NCI-H2171 (cell line): ENCODE results near the gene ERGIC1.
"Not testable (repeated sequence)": the region's sequence is repeated elsewhere in the genome, so short reads cannot be mapped to it uniquely, and the experiment has no call there.

ENCODE experiments used
- DNase-seq: peaks from one replicate; lab custom pipeline; 2025; lab: John Stamatoyannopoulos, UW

Gene ERGIC1

DNA sequence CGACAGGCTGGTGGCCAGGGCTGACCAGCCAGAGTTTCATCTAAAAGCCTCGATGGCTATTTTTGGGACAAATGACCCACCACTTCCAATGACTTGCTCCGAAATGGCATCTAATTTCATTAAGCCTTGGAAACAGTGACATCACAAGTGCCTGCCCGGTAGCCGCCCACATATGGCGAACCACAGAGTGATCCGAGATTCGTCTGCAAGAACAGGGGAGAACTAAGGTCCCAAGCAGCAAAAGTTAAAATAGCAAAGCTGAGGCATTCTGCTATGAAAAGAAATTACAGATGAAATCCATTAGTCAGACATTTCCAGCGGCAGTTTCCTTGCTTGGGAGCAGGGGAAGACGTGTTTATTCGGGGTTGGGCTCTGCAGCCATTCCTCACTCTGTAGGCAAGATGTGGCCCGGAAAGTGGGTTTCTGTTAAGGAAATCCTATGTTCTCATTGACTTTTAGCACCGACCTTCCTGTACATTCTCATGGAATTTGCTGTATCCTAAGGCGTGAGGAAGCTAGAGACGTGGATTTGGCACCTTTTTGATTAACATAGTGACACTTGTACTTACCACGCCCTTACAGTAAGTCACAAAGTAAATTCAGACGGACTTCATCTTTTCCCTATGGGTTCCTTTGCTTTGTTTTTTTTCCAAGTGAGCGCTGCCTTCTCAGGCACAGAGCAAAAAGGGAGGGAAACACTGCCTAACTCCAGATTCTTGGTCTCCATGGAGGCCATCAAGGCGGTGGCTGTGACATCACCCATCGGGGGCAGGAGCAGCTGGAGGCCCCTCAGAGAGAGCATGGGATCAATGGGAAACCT lies 45.1 kb downstream of the ERGIC1 start:
- no peak for DNase-seq

DNA sequence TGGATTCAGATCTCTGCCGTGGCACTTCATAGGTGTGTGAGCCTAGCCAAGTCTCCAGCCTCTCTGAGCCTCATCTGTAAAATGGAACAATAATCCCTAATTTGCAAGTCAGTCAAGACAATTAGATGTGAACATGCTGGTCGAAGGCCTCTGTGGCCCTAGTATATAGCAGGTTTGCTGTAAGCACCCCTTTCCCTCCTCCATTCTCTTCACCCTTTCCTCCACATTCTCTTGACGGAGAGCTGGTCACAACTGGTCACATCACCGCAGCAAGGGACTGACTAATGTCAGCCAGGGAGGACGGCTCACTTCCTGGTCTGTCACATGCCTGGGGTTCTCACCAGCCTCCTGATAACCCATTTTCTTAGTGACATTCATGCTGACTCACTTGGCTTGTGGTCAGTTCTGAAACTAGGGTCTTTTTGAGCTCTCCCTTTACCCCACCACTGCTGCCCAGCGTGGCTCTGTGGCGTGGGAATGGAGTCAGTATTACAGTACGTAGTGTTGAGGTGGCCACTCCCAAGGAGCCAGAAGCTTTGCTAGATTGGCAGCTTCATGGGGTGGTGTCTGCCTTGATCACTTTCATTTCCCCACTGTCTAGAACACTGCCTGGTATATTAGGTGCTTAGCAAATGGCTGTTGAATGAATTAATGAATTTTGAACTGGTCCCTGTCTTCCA lies 47.8 kb downstream of the ERGIC1 start:
- no peak for DNase-seq

DNA sequence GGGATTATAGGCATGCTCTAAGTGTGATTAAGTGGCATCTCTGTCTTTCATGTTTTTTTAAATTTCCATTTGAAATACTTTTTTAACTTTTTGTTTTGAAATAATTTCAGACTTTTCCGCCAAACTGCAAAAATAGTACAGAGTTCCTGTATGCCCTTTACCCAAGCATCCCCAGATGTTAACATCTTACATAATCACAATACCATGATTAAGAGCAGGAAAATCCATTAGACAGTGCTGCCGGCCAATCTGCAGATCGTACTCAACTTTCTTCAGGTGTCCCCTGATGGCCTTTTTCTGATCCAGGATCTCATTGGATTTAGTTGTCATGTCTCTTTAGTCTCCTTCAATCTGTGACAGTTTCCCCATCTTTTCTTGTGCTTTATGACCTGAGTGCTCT lies 49.0 kb downstream of the ERGIC1 start:
- DNase-seq, result no peak

DNA sequence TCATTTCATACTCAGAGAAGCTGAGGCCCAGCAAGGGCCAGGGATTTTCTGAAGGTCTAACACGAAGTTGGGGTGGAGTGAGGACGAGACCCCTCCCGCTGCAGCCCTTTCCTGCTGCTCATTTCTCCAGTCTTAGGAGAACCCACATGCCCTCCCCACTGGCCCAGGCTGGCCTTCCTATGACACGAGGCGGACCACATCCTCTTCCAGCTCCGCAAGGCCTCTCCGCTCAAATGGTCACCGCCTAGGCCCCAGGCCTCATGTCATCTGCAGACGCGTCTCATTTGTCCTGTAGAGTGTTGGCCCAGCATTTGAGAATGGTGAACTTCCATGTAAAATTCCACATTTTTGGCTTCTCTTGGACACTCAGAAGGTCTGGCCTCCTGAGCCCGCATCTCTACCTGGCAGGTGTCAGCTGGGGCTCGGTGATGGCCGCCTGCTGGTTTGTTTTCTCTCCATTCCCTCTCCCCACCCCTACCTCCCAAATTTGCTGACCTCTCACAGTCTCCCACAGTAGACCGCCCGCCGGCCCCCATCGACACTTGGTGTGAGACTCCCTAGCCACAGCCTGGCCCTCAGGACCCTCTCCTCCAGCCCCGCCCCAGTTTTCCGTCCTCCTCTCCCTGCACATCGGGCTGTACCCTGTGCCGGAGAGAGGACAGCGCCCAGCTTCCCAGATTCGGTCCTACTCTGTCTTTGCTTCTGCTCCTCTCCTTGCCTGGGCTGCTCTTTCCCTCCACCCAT lies 51.7 kb downstream of the ERGIC1 start:
- DNase-seq, result no peak

DNA sequence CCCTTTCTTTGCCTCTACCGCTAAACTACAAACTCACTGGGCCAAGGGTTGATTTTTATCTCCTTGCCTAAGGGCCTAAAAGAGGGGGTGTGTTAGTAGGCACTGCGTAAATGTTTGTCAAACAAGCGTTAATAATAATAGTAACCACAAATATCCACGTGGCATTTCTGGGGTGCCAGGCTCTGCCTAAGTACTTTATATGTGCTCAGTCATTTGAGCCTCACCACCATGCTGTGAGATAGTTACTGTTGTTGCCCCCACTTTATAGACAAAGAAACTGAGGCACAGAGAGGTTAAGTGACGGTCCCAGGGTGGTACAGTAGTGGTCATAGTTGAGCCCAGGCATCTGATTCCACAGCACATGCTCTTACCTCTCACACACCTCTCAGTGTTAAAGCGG lies 52.4 kb downstream of the ERGIC1 start:
- no peak for DNase-seq

DNA sequence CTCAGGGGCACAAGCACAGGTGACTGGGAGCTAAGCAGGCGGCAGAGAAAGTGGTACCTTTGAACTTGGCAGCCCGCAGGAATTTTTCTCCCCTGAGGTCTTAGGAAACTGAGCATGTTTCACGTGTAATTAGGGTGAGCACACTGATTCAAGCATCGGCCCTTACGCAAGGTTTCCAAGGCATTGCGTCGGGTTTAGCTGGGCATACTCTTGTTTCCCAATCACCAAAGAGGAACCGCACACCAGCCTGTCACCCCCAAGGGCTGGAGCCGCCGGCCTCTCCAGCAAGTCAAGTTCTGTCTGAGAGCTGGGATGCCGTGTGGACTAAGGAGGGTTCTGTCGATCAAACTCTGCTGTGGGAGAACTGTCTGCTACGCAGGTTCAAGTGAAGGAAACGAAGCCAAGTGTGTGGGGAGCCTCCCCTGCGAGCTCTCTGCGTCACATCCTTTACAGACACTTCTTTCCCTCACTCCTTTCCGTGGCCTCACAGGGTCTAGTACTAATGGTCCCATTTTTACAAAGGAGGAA lies 53.0 kb downstream of the ERGIC1 start:
- no peak for DNase-seq

DNA sequence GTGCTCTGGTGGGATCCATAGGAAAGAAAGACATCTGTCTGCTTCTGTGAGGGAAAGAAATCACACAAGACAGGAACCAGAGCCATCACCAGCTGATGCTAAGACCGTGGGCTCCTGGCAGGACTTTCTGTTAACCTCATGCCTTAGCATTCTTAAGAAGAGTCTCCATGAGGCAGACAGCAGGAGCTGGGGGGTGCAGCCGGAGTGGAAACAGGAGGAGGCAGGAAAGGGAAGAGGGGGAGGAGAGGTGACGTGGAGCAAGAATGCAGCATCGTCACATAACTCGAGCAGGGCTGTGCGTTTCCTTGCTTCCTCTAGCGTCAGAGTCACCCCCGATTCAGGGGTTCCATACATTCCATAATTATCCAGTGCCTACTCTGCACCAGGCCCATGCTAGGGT lies 53.6 kb downstream of the ERGIC1 start:
- DNase-seq, result no peak

DNA sequence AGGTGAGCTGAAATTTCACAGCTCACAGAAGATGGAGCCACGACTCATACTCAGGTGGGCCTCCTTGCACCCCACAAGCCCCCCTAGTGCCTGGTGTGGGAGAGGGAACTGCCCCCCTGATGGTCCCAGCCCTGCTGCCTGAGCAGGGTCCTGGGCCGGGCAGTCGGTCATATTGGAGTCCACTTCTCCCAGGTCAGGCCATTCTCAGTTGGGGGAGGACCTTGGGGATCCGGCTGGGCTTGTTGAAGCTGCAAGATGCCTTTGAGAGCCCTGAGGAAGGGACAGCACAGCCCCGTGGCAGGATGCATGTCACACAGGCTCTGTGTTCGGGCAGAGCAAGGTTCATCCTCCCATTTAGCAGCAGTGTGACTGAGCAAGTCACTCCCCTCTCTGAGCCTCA lies 56.6 kb downstream of the ERGIC1 start:
- DNase-seq, result no peak

DNA sequence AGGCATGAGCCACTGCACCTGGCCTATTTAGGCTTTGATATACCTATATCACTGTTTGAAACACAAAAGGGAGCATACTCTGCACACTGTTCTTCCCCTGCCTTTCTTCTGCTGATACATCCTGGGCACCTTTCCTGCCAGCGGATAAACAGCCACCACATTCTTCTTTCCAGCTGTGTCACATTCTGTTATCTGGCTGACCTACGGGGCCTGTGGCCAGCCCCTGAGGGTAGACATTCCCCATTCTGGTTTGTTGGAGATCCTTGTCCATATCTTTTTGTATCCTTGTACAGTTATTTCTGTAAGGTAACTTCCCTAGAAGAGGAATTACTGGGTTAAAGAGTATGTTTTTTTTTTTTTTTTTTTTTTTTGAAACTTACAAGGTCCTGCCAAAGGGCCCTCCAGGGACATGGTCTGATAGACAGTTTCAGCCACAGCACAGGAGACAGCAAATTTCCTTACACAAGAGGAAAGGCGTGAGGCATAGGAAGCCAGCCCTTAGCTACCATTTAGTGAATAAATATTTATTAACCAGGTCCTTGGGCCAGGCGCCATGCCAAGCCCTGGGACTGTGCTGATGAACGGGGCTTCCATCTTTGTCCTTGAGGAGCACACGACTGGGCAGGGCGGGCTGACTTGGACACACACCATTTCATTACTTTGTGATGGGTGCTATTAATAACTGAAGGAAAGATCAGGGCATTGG lies 57.8 kb downstream of the ERGIC1 start:
- DNase-seq, result no peak

DNA sequence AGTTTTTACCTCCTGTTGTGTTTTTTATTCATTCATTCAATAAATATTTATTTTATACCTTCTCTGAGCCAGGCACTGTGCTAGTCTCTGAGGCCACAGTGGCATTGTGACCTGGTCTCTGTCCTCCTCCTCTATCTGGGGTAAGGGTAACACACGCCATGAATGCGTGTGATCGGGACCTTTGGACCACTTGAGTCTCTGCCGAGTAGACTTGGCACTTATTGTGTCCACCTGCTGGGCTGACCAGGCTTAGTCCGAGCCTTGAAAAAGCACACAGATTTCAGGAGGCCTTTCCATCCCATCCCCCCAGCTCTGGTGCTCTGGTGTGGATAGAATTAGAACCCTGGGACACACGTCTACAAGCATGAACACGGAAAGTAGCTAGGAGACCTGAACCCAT lies 58.7 kb downstream of the ERGIC1 start:
- no peak for DNase-seq

DNA sequence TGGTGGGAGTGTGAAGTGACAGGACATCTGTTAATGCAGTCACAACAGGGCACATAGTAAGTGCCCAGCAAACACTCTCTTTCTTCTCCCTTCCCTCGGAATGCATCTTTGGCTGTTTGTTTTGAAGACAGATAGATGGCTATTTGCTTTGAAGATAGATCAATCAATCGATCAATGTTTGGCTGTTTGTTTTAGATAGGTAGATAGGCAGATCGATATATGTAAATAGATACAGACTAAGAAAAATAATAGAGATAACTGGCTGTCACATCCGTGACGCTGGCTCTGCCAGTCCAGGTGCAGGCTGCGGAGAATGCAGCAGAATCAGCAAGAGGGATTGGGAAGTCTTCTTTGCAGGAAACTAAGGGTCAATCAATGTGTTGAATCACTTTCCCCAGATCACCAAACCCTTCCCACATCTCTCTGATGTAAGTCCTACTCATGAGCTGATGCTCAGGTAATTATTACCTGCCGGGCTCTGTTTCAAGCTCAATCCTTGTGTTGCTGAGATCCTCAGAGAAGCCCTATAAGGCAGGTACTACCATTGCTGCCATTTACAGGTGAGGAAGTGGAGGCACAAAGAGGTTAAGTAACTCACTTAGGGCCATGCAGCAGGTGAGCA lies 60.8 kb downstream of the ERGIC1 start:
- DNase-seq, result no peak

DNA sequence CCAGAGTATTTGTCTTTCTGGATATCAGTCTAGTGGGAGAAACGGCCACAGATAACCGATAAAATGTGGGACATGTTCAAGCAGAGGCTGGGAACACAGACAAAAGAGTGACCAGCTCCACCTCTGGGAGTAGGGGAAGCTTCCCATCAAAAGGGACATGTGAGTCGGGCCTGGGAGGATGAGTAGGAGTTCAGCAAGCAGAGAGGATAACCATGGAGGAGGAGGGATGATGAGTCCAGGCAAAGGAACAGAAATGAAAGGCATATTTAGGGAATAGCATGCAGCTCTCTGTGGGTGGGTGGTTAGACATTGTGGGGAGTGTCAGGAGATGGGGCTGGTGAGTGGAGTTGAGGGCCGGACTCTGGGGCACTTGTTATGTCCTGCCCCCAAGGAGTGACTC lies 61.5 kb downstream of the ERGIC1 start:
- no peak for DNase-seq

DNA sequence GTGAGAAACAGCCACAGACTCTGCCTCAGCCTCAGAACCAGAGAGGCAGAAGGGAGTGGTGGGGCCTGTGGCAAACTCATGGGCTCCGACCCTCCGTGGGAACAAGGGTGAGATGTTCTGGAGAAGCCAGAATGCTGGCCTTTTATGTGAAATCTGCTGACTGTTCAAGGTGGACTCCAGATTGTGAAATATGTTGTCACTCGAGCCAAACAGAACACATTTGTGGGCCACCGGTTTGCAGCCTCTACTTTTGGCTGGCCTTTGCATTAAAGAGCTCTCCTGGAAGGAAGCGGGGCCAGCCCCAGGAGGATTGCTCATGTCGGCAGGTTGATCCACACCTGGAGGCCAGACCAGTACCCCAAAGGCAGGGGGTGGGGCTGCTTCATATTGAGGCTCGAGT lies 62.4 kb downstream of the ERGIC1 start:
- no peak for DNase-seq

DNA sequence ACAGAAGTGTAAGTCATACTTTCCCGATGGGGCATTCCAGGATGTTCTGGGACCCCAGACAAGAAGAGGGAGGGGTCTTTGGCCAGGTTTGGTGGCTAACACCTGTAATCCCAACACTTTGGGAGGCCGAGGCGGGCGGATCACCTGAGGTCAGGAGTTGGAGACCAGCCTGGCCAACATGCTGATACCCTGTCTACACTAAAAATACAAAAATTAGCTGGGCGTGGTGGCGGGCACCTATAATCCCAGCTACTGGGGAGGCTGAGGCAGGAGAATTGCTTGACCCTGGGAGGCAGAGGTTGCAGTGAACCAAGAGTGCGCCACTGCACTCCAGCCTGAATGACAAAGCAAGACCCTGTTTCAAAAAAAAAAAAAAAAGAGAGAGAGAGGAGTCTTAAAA lies 63.0 kb downstream of the ERGIC1 start:
- DNase-seq, result not testable (repeated sequence)

DNA sequence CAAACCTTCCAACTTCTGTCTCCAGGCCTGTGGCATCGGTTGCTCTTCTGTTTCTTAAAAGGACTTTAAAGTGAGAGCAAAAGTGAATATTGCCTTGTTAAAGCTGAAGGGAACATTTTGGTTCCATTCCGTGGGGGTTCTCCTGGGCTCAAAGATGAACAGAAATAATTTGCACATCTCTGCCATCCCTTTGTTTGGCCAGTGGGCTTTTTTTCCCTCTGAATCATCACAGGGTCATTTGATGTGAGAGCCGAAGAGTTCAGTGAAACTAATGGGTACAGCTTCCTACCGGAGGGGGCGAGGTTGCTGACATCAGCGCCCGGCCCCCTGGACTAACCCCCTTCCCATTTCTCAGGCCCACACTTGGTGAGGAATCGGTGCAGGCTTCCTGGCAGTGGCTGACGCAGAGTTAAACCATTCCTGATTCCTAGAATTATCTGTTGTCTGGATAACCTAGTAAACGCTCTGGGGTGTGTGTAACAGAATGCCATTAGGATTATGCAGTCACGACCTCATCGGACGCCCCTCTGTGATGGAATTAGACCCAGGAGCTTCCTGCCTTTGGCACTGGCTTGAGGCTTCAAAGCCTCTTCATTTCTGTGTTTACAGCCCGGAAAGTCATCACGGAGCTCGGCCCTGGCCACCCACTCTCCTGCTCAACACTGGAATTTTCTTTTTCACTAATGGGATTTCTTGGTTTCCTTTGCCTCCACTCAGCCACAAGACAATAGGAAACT lies 63.6 kb downstream of the ERGIC1 start:
- no peak for DNase-seq

DNA sequence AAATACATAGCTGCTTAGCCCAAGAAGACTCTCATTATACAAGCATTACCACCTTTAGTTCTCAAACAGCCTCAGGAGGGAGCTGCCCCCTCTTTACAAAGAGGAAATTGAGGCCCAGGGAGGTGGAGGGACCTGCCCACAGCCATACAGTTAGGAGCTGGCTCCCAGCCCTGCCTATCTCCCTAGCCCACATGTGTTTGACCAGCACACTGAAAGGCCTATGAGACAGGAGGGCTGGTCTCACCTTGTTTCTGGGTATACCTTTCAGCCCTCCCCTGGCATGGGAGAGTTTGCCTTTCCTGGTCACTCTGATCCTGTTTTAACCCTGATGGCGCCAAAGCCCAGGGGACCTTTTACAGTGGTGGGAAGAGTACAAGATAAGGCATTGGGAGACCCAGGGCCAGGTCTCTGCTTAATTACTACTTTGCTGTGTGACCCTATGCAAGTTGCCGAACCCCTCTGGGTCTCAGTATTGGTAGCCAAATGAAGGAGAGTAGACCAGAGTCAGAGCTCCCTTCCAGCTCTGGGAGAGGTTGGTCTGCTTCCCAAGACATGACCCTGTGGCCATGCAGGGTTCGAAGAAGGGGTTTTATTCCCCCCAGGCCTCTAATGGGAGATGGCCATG lies 64.3 kb downstream of the ERGIC1 start:
- DNase-seq, result no peak

DNA sequence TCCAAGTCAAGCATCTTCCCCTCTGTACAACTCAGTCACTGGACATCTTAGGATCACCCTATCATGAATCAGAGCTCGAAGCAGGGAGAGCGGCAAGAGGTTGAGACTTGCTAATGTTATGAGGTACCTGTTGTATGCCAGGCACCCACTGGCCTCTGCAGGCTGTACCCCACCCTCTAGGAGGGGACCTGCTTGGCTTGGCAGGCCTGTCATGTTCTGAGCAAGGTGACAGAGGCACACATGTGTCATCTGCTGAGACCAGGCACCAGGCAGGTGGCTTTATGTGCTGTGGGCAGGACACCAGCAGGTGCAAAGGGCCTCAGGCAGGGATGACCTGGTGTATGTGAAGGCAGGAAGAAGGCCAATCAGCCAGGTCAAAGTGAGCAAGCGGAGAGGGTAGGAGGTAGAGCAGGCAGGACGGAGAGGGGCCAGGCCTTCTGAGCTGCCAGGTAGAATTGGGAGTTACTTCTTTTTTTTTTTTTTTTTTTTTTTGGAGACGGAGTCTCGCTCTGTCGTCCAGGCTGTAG lies 64.9 kb downstream of the ERGIC1 start:
- DNase-seq, result no peak

DNA sequence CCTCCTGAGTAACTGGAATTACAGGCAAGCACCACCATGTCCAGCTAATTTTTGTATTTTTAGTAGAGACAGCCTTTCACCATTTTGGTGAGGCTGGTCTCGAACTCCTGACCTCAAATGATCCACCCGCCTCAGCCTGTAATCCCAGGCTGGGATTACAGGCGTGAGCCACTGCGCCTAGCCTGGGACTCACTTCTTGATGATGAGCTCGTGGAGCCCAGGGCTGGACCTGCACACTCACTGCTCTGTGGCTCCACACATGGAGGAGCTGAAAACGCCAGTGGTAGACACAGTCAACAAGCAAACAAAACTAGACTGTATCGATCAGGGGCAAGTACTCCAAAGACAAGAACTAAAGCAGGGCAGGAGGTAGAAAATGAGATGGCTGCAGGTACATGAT lies 65.4 kb downstream of the ERGIC1 start:
- DNase-seq, result no peak

DNA sequence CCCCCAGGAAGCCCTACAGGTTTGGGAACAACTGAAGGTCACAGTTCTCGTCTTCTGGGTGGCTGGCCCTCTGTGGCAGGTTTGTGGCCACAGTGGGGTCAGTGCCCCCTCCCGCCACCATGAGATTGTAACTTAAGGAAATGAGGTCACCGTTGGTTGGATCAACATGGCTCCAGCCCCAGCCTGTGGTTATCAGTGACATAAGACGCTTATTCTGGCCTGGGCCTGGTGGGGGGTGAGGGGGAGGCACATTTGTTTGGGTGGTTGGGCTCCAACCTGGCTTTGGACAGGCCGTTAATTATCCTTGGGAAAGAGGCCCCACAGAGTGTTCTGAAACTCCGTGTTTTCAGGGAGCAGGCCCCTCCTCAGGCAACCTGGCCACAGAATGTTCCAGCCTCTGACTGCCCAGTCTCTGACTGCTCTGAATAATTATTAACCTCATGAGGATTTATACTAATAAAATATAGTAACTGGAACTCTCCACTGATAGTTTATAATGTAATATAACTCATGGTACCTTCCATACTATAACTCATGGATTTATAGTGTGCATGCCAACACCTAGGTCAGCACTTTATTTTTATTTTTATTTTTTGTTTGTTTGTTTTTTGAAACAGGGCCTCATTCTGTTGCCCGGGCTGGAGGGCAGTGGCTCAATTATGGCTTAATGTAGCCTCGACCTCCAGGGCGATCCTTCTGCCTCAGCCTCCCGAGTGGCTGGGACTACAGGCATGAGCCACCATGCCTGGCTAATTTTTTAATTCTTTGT lies 67.1 kb downstream of the ERGIC1 start:
- no peak for DNase-seq
